IMR-90 (cell line): ENCODE measurements around the gene VPS26A. TPM values are rescaled to one million over a fixed set of nuclear protein-coding genes. Genes with fewer than 3 reads are reported as not detected.

Source experiments
- ATAC-seq: fragments of 200-7000 bp; cut with Tn5 transposase; 2 replicates; pipeline ENCODE4 v1.9.1; 2020; ENCODE audit warnings: low read depth, mild to moderate bottlenecking, moderate library complexity
- BruUV-seq: library from RNA; stranded (reverse); fragments of 400-500 nt; replicated peaks from 2 replicates; lab custom pipeline; 2021; lab: Mats Ljungman, UMichigan
- CTCF ChIA-PET: fragments of 300-600 bp; formaldehyde crosslinking; extraction: SDS; loops from one replicate; lab custom pipeline; 2021; ENCODE audit warnings: antibody characterized with exemption; lab: Yijun Ruan, JAX
- POLR2A ChIA-PET: fragments of 300-600 bp; sonication (Branson Sonifier 250); formaldehyde crosslinking; loops from one replicate; lab custom pipeline; 2022; ENCODE audit warnings: antibody characterized with exemption; ENCODE audit not compliant: unreplicated experiment; lab: Charles Lee
- DNase-seq: peaks from one replicate; pipeline ENCODE4 v3.0.0; 2013
- H2AFZ ChIP-seq: replicated peaks from 2 replicates; pipeline ENCODE3; 2013; ENCODE audit warnings: low read length, mild to moderate bottlenecking; ENCODE audit not compliant: poor library complexity
- H2AK5ac ChIP-seq: 2 replicates; pipeline ENCODE4 v1.6.1; 2013; ENCODE audit warnings: low read depth, low read length, inconsistent platforms
- H2AK9ac ChIP-seq: replicated peaks from 2 replicates; pipeline ENCODE3; 2013; ENCODE audit warnings: mild to moderate bottlenecking, low read depth, low read length, moderate library complexity; ENCODE audit not compliant: poor library complexity
- H2BK120ac ChIP-seq: 2 replicates; pipeline ENCODE4 v1.6.1; 2013; ENCODE audit warnings: low read depth, low read length, inconsistent platforms
- H2BK15ac ChIP-seq: 3 replicates; pipeline ENCODE4 v1.6.1; 2013; ENCODE audit warnings: low read depth, low read length, inconsistent platforms
- H2BK20ac ChIP-seq: 2 replicates; pipeline ENCODE4 v1.6.1; 2013; ENCODE audit warnings: low read depth, mild to moderate bottlenecking, inconsistent platforms, low read length, moderate library complexity
- H2BK5ac ChIP-seq: 2 replicates; pipeline ENCODE4 v1.6.1; 2013; ENCODE audit warnings: mild to moderate bottlenecking, low read depth, low read length, inconsistent platforms; ENCODE audit not compliant: poor library complexity, severe bottlenecking
- H3K14ac ChIP-seq: replicated peaks from 2 replicates; pipeline ENCODE4 v1.6.1; 2013; ENCODE audit warnings: low read depth, low read length, inconsistent platforms
- H3K18ac ChIP-seq: 2 replicates; pipeline ENCODE4 v1.6.1; 2013; ENCODE audit warnings: low read depth, low read length, control low read depth
- H3K23ac ChIP-seq: 2 replicates; pipeline ENCODE4 v1.6.1; 2013; ENCODE audit warnings: low read depth, low read length, inconsistent platforms
- H3K27ac ChIP-seq: 2 replicates; pipeline ENCODE4 v1.5.1; 2013; ENCODE audit warnings: mild to moderate bottlenecking, control low read depth, low read length; ENCODE audit not compliant: insufficient read depth
- H3K27me3 ChIP-seq: 2 replicates; pipeline ENCODE4 v1.6.1; 2013; ENCODE audit warnings: low read length; ENCODE audit not compliant: control insufficient read depth, insufficient read depth
- H3K36me3 ChIP-seq: 2 replicates; pipeline ENCODE4 v1.6.1; 2013; ENCODE audit warnings: low read length, mixed read lengths; ENCODE audit not compliant: control insufficient read depth, insufficient read depth
- H3K4ac ChIP-seq: 2 replicates; pipeline ENCODE4 v1.6.1; 2013; ENCODE audit warnings: low read depth, low read length, inconsistent platforms
- H3K4me1 ChIP-seq: 2 replicates; pipeline ENCODE4 v1.6.1; 2013; ENCODE audit warnings: low read length, mixed read lengths; ENCODE audit not compliant: control insufficient read depth, insufficient read depth
- H3K4me2 ChIP-seq: 2 replicates; pipeline ENCODE4 v1.6.1; 2013; ENCODE audit warnings: low read depth, mild to moderate bottlenecking, control low read depth, low read length, moderate library complexity
- H3K4me3 ChIP-seq: 2 replicates; pipeline ENCODE4 v1.5.1; 2013; ENCODE audit warnings: low read depth, mild to moderate bottlenecking, control low read depth, low read length, moderate library complexity; ENCODE audit not compliant: insufficient read depth
- H3K56ac ChIP-seq: 2 replicates; pipeline ENCODE4 v1.6.1; 2013; ENCODE audit warnings: low read length, inconsistent platforms; ENCODE audit not compliant: insufficient read depth; ENCODE audit errors: extremely low read depth
- H3K79me1 ChIP-seq, 2 experiments: 2 replicates each; pipeline ENCODE4 v1.6.1; 2013; ENCODE audit warnings: low read length in 2 of 2, inconsistent platforms in 1 of 2, low read depth in 1 of 2
- H3K9ac ChIP-seq: 2 replicates; pipeline ENCODE4 v1.6.1; 2013; ENCODE audit warnings: low read depth, low read length, control low read depth
- H3K9me1 ChIP-seq: 2 replicates; pipeline ENCODE4 v1.6.1; 2013; ENCODE audit warnings: low read length, inconsistent platforms; ENCODE audit not compliant: insufficient read depth
- H3K9me3 ChIP-seq: 2 replicates; pipeline ENCODE4 v1.6.1; 2013; ENCODE audit warnings: low read length; ENCODE audit not compliant: control insufficient read depth, insufficient read depth
- H4K20me1 ChIP-seq: 2 replicates; pipeline ENCODE4 v1.6.1; 2013; ENCODE audit warnings: low read length, inconsistent platforms; ENCODE audit not compliant: insufficient read depth
- H4K5ac ChIP-seq: 2 replicates; pipeline ENCODE4 v1.6.1; 2013; ENCODE audit warnings: mild to moderate bottlenecking, low read depth, low read length, control low read depth
- H4K8ac ChIP-seq, 2 experiments: 2 replicates each; pipeline ENCODE4 v1.6.1; 2013; ENCODE audit warnings: low read depth in 2 of 2, low read length in 2 of 2, control low read depth in 1 of 2, inconsistent platforms in 1 of 2
- H4K91ac ChIP-seq: 2 replicates; pipeline ENCODE4 v1.6.1; 2013; ENCODE audit warnings: low read depth, low read length, inconsistent platforms; ENCODE audit not compliant: insufficient read depth
- MAFK ChIP-seq: IDR thresholded peaks from 2 replicates; pipeline ENCODE4 v1.6.1; 2012; ENCODE audit warnings: low read depth, low read length, improper control_type of control experiment
- RAD21 ChIP-seq: IDR thresholded peaks from 2 replicates; pipeline ENCODE4 v1.6.1; 2012; ENCODE audit warnings: low read length, improper control_type of control experiment
- RCOR1 ChIP-seq: IDR thresholded peaks from 2 replicates; pipeline ENCODE4 v1.6.1; 2012; ENCODE audit warnings: mild to moderate bottlenecking, low read length, improper control_type of control experiment; ENCODE audit not compliant: insufficient replicate concordance
- SMC3 ChIP-seq: fragments of 150-350 bp; IDR thresholded peaks from 2 replicates; pipeline ENCODE4 v1.6.1; 2016; ENCODE audit warnings: low read depth, mild to moderate bottlenecking, antibody characterized with exemption, low read length, moderate library complexity
- WGBS, 2 experiments: methylation state at CpG; one replicate each; pipeline versions ENCODE4 v1.1.5 to v1.1.7; 2013; ENCODE audit warnings: missing lambda C conversion rate in 2 of 2; ENCODE audit not compliant: insufficient read length in 1 of 2; ENCODE audit errors: extremely low coverage in 2 of 2; 5-methylcytosine and 5-hydroxymethylcytosine counted together
- dilution Hi-C: fragments of 300-500 bp; cut with HindIII; formaldehyde crosslinking; loops from one replicate; pipeline ENCODE4 v1.14.3; 2018; ENCODE audit warnings: low sequenced_read_pairs; ENCODE audit not compliant: unreplicated experiment
- in situ Hi-C: fragments of 300-500 bp; cut with MboI; formaldehyde crosslinking; loops from 3 replicates; pipeline ENCODE4 v1.14.3; 2019; ENCODE audit warnings: low sequenced_read_pairs, inconsistent platforms, mixed read lengths
- intact Hi-C: fragments of 100-400 bp; cut with micrococcal nuclease; formaldehyde crosslinking; loops from 2 replicates; pipeline ENCODE4 v1.10.0; 2022
- polyA plus RNA-seq, 3 experiments: library from polyadenylated mRNA; depleted of rRNA; stranded (reverse); fragments of >200 nt; gene quantifications; 2 replicates each; pipeline ENCODE4 v1.2.3, GENCODE V29; 2012; ENCODE audit warnings: low replicate concordance in 1 of 3
- total RNA-seq: library from RNA; depleted of rRNA; stranded (reverse); fragments of >200 nt; gene quantifications from 2 replicates; pipeline ENCODE4 v1.2.3, GENCODE V29; 2012

VPS26A gene
- total and polyA plus RNA-seq, 2 of the 4 experiments (the other 2 are of a cell fraction): 7.2 to 18.7 TPM

DNA sequence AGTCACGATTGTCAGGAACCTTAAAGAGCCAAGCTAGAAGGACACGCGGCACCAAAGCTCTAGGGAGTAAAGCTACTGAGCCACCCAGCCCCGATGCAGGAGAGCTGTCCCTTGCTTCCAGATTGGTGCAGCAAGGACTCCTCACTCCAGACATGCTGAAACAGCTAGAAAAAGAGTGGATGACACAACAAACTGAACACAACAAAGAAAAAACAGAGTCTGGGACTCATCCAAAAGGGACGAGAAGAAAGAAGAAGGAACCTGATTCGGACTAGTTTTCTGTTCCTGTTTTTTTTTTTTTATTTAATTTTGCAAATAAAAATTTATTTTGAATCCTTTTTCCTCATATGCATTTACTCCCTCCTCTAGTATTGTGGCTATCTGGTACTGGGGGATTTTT lies 84.8 kb downstream of the VPS26A start:
- intact Hi-C loops (no loop called here), dilution Hi-C loops (no loop called here), in situ Hi-C loops (no loop called here)
- Histone ChIP-seq H2BK15ac (no peak overlapping the region), H4K5ac (no peak overlapping the region), H3K9me1 (no peaks in the 10 kb centered on the region), H3K4me2 (no peak overlapping the region), H2AFZ (no peak overlapping the region), H4K91ac (no peak overlapping the region), H3K27ac (no peak overlapping the region), H3K4me3 (no peak overlapping the region), H2BK5ac (no peak overlapping the region), H3K4ac (no peak overlapping the region), H3K23ac (no peak overlapping the region), H3K9ac (no peak overlapping the region), H2AK5ac (no peak overlapping the region), H3K4me1 (no peaks in the 10 kb centered on the region), H3K56ac (no peak overlapping the region), H3K79me1 (no peaks in the 10 kb centered on the region), H3K9me3 (no peaks in the 10 kb centered on the region), H3K36me3 (peaks cover 29% of the 10 kb centered on the region), H4K20me1 (no peaks in the 10 kb centered on the region), H3K27me3 (no peaks in the 10 kb centered on the region), H4K8ac (no peak overlapping the region), H2AK9ac (no peak overlapping the region), H2BK120ac (no peak overlapping the region), H3K14ac (no peak overlapping the region), H2BK20ac (no peak overlapping the region), H3K18ac (no peak overlapping the region)
- POLR2A ChIA-PET: interaction anchor here (0.6 kb wide), 1 partner anchor 76 kb away, joined by 8 read pairs; no protein-coding TSS in a partner anchor
- TF ChIP-seq SMC3: no peak
- no peak for TF ChIP-seq RCOR1
- TF ChIP-seq RAD21: no peak
- TF ChIP-seq MAFK: no peak
- DNase-seq (no peak), ATAC-seq (no peak)
- no TSS peak for BruUV-seq
- CTCF ChIA-PET: interaction anchor here (1.3 kb wide), 1 partner anchor 16 kb away, joined by 3 read pairs; no protein-coding TSS in a partner anchor
- no CpG with 5 or more reads among the region's 6 CpGs for WGBS, 2 experiments
